Prostate gland (tissue), 2 donors: ENCODE measurements around the gene DNAJC6. TPM values are rescaled to one million over a fixed set of nuclear protein-coding genes. Genes with fewer than 3 reads are reported as not detected.

Experiments used
- DNase-seq: peaks from one replicate; pipeline ENCODE4 v3.0.0-alpha.2; 2019; ENCODE audit warnings: low spot score
- H3K27ac ChIP-seq, 2 donors: fragments of 200-600 bp; sonication (generic); 2 replicates each; pipeline ENCODE4 v1.5.1; 2017 to 2019
- H3K27me3 ChIP-seq: fragments of 200-600 bp; sonication (generic); replicated peaks from 2 replicates; pipeline ENCODE4 v1.5.1; 2019; ENCODE audit not compliant: insufficient read depth
- H3K36me3 ChIP-seq, 2 donors: fragments of 200-600 bp; sonication (generic); 1 replicate in 1 of 2; 2 replicates in 1 of 2; pipeline versions ENCODE4 v1.5.1 to v1.8.1; 2017 to 2019
- H3K4me1 ChIP-seq: fragments of 200-600 bp; sonication (generic); replicated peaks from 2 replicates; pipeline ENCODE4 v1.5.1; 2019
- H3K4me3 ChIP-seq, 2 donors: fragments of 200-600 bp; sonication (generic); 2 replicates each; pipeline ENCODE4 v1.5.1; 2017 to 2019
- H3K9me3 ChIP-seq: fragments of 200-600 bp; sonication (generic); 2 replicates; pipeline ENCODE4 v1.5.1; 2017
- CTCF ChIP-seq, 4 experiments: fragments of 200-600 bp in 2 of 4; fragments of 450-650 bp in 2 of 4; sonication (generic) in 2 of 4; IDR thresholded peaks; 1 replicate in 3 of 4; 2 replicates in 1 of 4; pipeline ENCODE4 v1.5.1; 2016 to 2019; ENCODE audit warnings: antibody characterized with exemption in 4 of 4, mild to moderate bottlenecking in 2 of 4, moderate library complexity in 2 of 4
- POLR2A ChIP-seq: fragments of 450-650 bp; IDR thresholded peaks from one replicate; pipeline ENCODE4 v1.6.1; 2016; ENCODE audit warnings: antibody characterized with exemption, mild to moderate bottlenecking
- POLR2AphosphoS5 ChIP-seq: sonication (generic); formaldehyde crosslinking; IDR thresholded peaks from one replicate; pipeline ENCODE4 v1.6.1; 2017; ENCODE audit warnings: antibody characterized with exemption
- WGBS: methylation state at CpG from one replicate; pipeline ENCODE4 v1.1.5; 2018; 5-methylcytosine and 5-hydroxymethylcytosine counted together
- intact Hi-C: fragments of 100-400 bp; cut with DNase I; formaldehyde crosslinking; loops from one replicate; pipeline ENCODE4 v1.14.2; 2022
- total RNA-seq, 2 donors: library from RNA; depleted of rRNA; stranded (reverse); fragments of >200 nt; gene quantifications; one replicate each; pipeline ENCODE4 v1.1.0, GENCODE V29; 2016

DNAJC6 gene
- total RNA-seq, 2 donors from 2014 or later = 1.4 to 3.5 TPM

GRCh38 chr1:65308781-65309303 lies 501 bp upstream of the DNAJC6 start:
- TF ChIP-seq POLR2A (no peak), CTCF (IDR thresholded peaks at IDR 0.05) (no peak), POLR2AphosphoS5 (no peak)
- no peaks in the 10 kb centered on the region for H3K9me3 ChIP-seq
- DNase-seq = no peak
- H3K36me3 ChIP-seq = no peaks in the 10 kb centered on the region
- H3K27ac ChIP-seq = peak overlapping the region in 1 of 2 donors; percentile 11
- H3K4me3 ChIP-seq = peak overlapping the region; percentile 32 to 42
- intact Hi-C loops = no loop called here
- no peaks in the 10 kb centered on the region for H3K27me3 ChIP-seq
- no peaks in the 10 kb centered on the region for H3K4me1 ChIP-seq
- 9% methylated on average over 22 of the region's 22 CpGs for WGBS

GRCh38 chr1:65310078-65310587 lies 790 bp downstream of the DNAJC6 start:
- no peak overlapping the region for H3K27ac ChIP-seq
- TF ChIP-seq CTCF (IDR thresholded peaks at IDR 0.05) = no peak
- no peak for TF ChIP-seq POLR2AphosphoS5
- TF ChIP-seq POLR2A = no peak
- intact Hi-C loops = no loop called here
- no peaks in the 10 kb centered on the region for H3K27me3 ChIP-seq
- 3% methylated on average over 12 of the region's 12 CpGs for WGBS
- no peaks in the 10 kb centered on the region for H3K36me3 ChIP-seq
- no peak for DNase-seq
- peak overlapping the region; percentile 32 to 42 for H3K4me3 ChIP-seq
- H3K9me3 ChIP-seq = no peaks in the 10 kb centered on the region
- H3K4me1 ChIP-seq = no peaks in the 10 kb centered on the region

GRCh38 chr1:65311760-65312159 lies 2.4 kb downstream of the DNAJC6 start:
- intact Hi-C loops = no loop called here
- no peaks in the 10 kb centered on the region for H3K9me3 ChIP-seq
- no peak overlapping the region for H3K4me3 ChIP-seq
- no peak overlapping the region for H3K27ac ChIP-seq
- H3K27me3 ChIP-seq = no peaks in the 10 kb centered on the region
- no peak for TF ChIP-seq POLR2A
- TF ChIP-seq POLR2AphosphoS5 = no peak
- TF ChIP-seq CTCF (IDR thresholded peaks at IDR 0.05) = no peak
- DNase-seq = no peak
- H3K36me3 ChIP-seq = no peaks in the 10 kb centered on the region
- H3K4me1 ChIP-seq = no peaks in the 10 kb centered on the region

DNA sequence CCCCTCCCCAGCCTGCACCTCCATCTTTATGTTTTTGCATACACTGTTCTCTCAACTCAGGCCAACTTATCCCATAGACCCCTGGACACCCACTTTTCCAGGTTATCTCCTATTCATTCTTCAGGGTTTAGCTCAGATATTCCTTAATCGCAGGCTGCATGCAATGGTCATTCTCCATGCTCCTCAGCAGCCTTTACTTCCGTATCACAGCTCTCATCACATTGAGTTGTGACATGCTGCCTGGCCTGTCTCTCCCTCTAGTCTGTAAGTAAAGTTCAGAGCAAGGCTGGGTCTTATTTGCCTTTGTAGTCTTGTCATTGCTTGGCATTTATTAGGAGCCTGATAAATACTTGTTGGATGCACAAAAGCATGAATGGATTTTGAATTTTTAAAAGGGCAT lies 6.9 kb downstream of the DNAJC6 start:
- intact Hi-C loops = no loop called here
- WGBS = 27% methylated on average over 2 of the region's 2 CpGs
- no peaks in the 10 kb centered on the region for H3K36me3 ChIP-seq

More for the DNA sequence above, 6.9 kb downstream of the DNAJC6 start:
- DNase-seq = no peak
- Histone ChIP-seq H3K27me3 (no peaks in the 10 kb centered on the region), H3K4me1 (no peaks in the 10 kb centered on the region), H3K4me3 (no peak overlapping the region), H3K9me3 (no peaks in the 10 kb centered on the region), H3K27ac (no peak overlapping the region)
- TF ChIP-seq POLR2AphosphoS5 = no peak
- no peak for TF ChIP-seq CTCF (IDR thresholded peaks at IDR 0.05)
- no peak for TF ChIP-seq POLR2A
